PFSK-1 (cell line): ENCODE data around the gene NDUFA8.
A peak's percentile ranks its signal among the peaks of the same experiment; 100 is the strongest.

Experiments used
- FOXP2 ChIP-seq: optimal IDR thresholded peaks from 2 replicates; pipeline ENCODE3; 2011; ENCODE audit warnings: borderline replicate concordance, control low read depth, inconsistent platforms; ENCODE audit not compliant: insufficient read depth; ENCODE audit errors: extremely low read length, extremely low read depth
- POLR2AphosphoS5 ChIP-seq: IDR thresholded peaks from 2 replicates; pipeline ENCODE4 v1.6.1; 2012; ENCODE audit warnings: low read depth, mild to moderate bottlenecking, control low read depth, low read length, moderate library complexity
- REST ChIP-seq, 2 experiments: IDR thresholded peaks; 2 replicates each; pipeline versions ENCODE4 v1.6.1 to v1.8.0; 2011 to 2012; ENCODE audit warnings: low read depth in 2 of 2, low read length in 2 of 2, control low read depth in 1 of 2, inconsistent platforms in 1 of 2, mild to moderate bottlenecking in 1 of 2, moderate library complexity in 1 of 2; ENCODE audit not compliant: insufficient read depth in 1 of 2
- SIN3A ChIP-seq: IDR thresholded peaks from 2 replicates; pipeline ENCODE4 v1.6.1; 2012; ENCODE audit warnings: mild to moderate bottlenecking, low read length, moderate library complexity, borderline replicate concordance; ENCODE audit not compliant: insufficient read depth
- TAF1 ChIP-seq: IDR thresholded peaks from 2 replicates; pipeline ENCODE4 v1.6.1; 2012; ENCODE audit warnings: low read length, control low read depth, borderline replicate concordance; ENCODE audit not compliant: insufficient read depth

NDUFA8 gene

GRCh38 chr9:122125158-122125508 is 34.4 kb downstream of the NDUFA8 start:
- TF ChIP-seq SIN3A (no peak), POLR2AphosphoS5 (no peak), REST (IDR thresholded peaks at IDR 0.05; ENCODE audit: insufficient read depth in 1 of 2, low read depth in 2 of 2, low read length in 2 of 2) (no peak), FOXP2 (peak; percentile 31)

- no peak for TF ChIP-seq TAF1
- no peak for TF ChIP-seq POLR2AphosphoS5
- TF ChIP-seq SIN3A, result no peak
- no peak for TF ChIP-seq FOXP2
- TF ChIP-seq REST (IDR thresholded peaks at IDR 0.05; ENCODE audit: insufficient read depth in 1 of 2, low read depth in 2 of 2, low read length in 2 of 2), result no peak
Observed at GRCh38 chr9:122124528-122124927, 35.1 kb downstream of the NDUFA8 start.

GRCh38 chr9:122124048-122124447 is 35.5 kb downstream of the NDUFA8 start:
- no peak for TF ChIP-seq TAF1
- TF ChIP-seq SIN3A, result no peak
- TF ChIP-seq POLR2AphosphoS5, result no peak
- TF ChIP-seq REST (IDR thresholded peaks at IDR 0.05; ENCODE audit: insufficient read depth in 1 of 2, low read depth in 2 of 2, low read length in 2 of 2), result no peak
- no peak for TF ChIP-seq FOXP2

- TF ChIP-seq FOXP2 (no peak), POLR2AphosphoS5 (no peak), TAF1 (no peak)
Observed at GRCh38 chr9:122122903-122123632, 36.5 kb downstream of the NDUFA8 start.

- TF ChIP-seq POLR2AphosphoS5, result no peak
- TF ChIP-seq SIN3A, result no peak
- no peak for TF ChIP-seq REST (IDR thresholded peaks at IDR 0.05; ENCODE audit: insufficient read depth in 1 of 2, low read depth in 2 of 2, low read length in 2 of 2)
- TF ChIP-seq TAF1, result no peak
- TF ChIP-seq FOXP2, result no peak
Observed at GRCh38 chr9:122122468-122122867, 37.1 kb downstream of the NDUFA8 start.
